Colonic mucosa (tissue), 4 donors: Measurements from ENCODE around the gene ARMH1. TPM values are rescaled to one million over a fixed set of nuclear protein-coding genes. Genes with fewer than 3 reads are reported as not detected.
A peak's percentile ranks its signal among the peaks of the same experiment; 100 is the strongest.

Experiments
- DNase-seq: peaks from one replicate; pipeline ENCODE4 v3.0.0-alpha.2; 2020
- H3K27ac ChIP-seq: fragments of 200-600 bp; one replicate; pipeline ENCODE4 v1.8.0; 2021
- H3K27me3 ChIP-seq: fragments of 200-600 bp; one replicate; pipeline ENCODE4 v1.8.0; 2021
- H3K36me3 ChIP-seq: fragments of 200-600 bp; one replicate; pipeline ENCODE4 v1.8.0; 2021
- H3K4me1 ChIP-seq: fragments of 200-600 bp; one replicate; pipeline ENCODE4 v1.8.0; 2021; ENCODE audit warnings: mild to moderate bottlenecking
- H3K4me3 ChIP-seq: fragments of 200-600 bp; one replicate; pipeline ENCODE4 v1.8.0; 2021
- H3K9ac ChIP-seq, 2 donors: one replicate each; pipeline ENCODE4 v1.7.0; 2013; ENCODE audit warnings: control low read depth in 2 of 2, low read depth in 2 of 2, low read length in 2 of 2
- H3K9me3 ChIP-seq: fragments of 200-600 bp; one replicate; pipeline ENCODE4 v1.8.0; 2021
- CTCF ChIP-seq: fragments of 200-600 bp; IDR thresholded peaks from one replicate; pipeline ENCODE4 v1.8.0; 2022; ENCODE audit warnings: antibody characterized with exemption, mild to moderate bottlenecking
- intact Hi-C: fragments of 100-400 bp; cut with DNase I; formaldehyde crosslinking; loops from one replicate; pipeline ENCODE4 v1.14.1; 2022
- total RNA-seq, 2 donors: library from RNA; stranded (reverse); fragmentation: NEBNext Ultra II Directional in 1 of 2; extraction: Animal tissue kit (Norgen Biotek cat#: 25700) in 1 of 2; gene quantifications; one replicate each; pipeline ENCODE4 v1.2.1, GENCODE V29; 2021
- donor health status: healthy.
- donor health status: DM: no; HTN: no; CAD: no.
- donor health status: DM: no; HTN: no; CAD: no.

ARMH1 gene
- total RNA-seq = 1 to 10 TPM; 1.3 to 5.1 TPM

- intact Hi-C loops = no loop called here
- Histone ChIP-seq H3K4me1 (peaks cover 14% of the 10 kb centered on the region), H3K9ac (peak within 1 kb of the TSS; percentile 70 to 79), H3K36me3 (no peaks in the 10 kb centered on the region), H3K9me3 (no peaks in the 10 kb centered on the region), H3K4me3 (peak within 1 kb of the TSS; percentile 43), H3K27ac (peak within 1 kb of the TSS; percentile 92), H3K27me3 (no peaks in the 10 kb centered on the region)
- TF ChIP-seq CTCF = no peak
- peak; percentile 100 for DNase-seq
Observed at GRCh38 chr1:44674113-44675000, at the start of gene ARMH1, which contains the start of gene TMEM53. ARMH1 (plus strand) TSS chr1:44674714; CDS start chr1:44689698, 14,984 bp downstream. TMEM53 (minus strand) TSS chr1:44674481; CDS start chr1:44674391, 90 bp downstream.

GRCh38 chr1:44625348-44625747, 49.2 kb upstream of the ARMH1 start:
- no peaks in the 10 kb centered on the region for H3K4me1 ChIP-seq
- H3K4me3 ChIP-seq = no peak overlapping the region
- no peaks in the 10 kb centered on the region for H3K9me3 ChIP-seq
- intact Hi-C loops = no loop called here
- H3K9ac ChIP-seq = no peak overlapping the region
- H3K27ac ChIP-seq = no peak overlapping the region
- no peaks in the 10 kb centered on the region for H3K36me3 ChIP-seq
- no peak for DNase-seq
- no peaks in the 10 kb centered on the region for H3K27me3 ChIP-seq
- no peak for TF ChIP-seq CTCF

- no peak for DNase-seq
- Histone ChIP-seq H3K4me1 (peaks cover 10% of the 10 kb centered on the region), H3K36me3 (no peaks in the 10 kb centered on the region), H3K27ac (no peak overlapping the region), H3K9me3 (no peaks in the 10 kb centered on the region), H3K27me3 (no peaks in the 10 kb centered on the region), H3K4me3 (no peak overlapping the region), H3K9ac (no peak overlapping the region)
- TF ChIP-seq CTCF = no peak
- intact Hi-C loops = no loop called here
Observed at GRCh38 chr1:44628962-44629756, 45.4 kb upstream of the ARMH1 start.

GRCh38 chr1:44630116-44630515, 44.4 kb upstream of the ARMH1 start:
- no peak overlapping the region for H3K4me3 ChIP-seq
- H3K4me1 ChIP-seq = peaks cover 10% of the 10 kb centered on the region
- DNase-seq = no peak
- H3K9ac ChIP-seq = no peak overlapping the region
- no peak overlapping the region for H3K27ac ChIP-seq
- H3K9me3 ChIP-seq = no peaks in the 10 kb centered on the region
- H3K36me3 ChIP-seq = no peaks in the 10 kb centered on the region
- no peak for TF ChIP-seq CTCF
- H3K27me3 ChIP-seq = no peaks in the 10 kb centered on the region
- intact Hi-C loops = no loop called here

- TF ChIP-seq CTCF = no peak
- H3K9ac ChIP-seq = peak overlapping the region; percentile 56 to 81
- DNase-seq = no peak
- peaks cover 6% of the 10 kb centered on the region for H3K36me3 ChIP-seq
- H3K27me3 ChIP-seq = no peaks in the 10 kb centered on the region
- peak overlapping the region; percentile 95 for H3K27ac ChIP-seq
- H3K4me1 ChIP-seq = peaks cover 10% of the 10 kb centered on the region
- intact Hi-C loops = no loop called here
- H3K4me3 ChIP-seq = peak overlapping the region; percentile 80
- no peaks in the 10 kb centered on the region for H3K9me3 ChIP-seq
Observed at GRCh38 chr1:44631333-44631646, 43.2 kb upstream of the ARMH1 start.
